Stimulated activated CD4-positive, alpha-beta T cell treated with anti-CD3 and anti-CD28 coated beads, Interleukin-15, amount 100 ng/mL, for 1 hour (primary cell): Measurements from ENCODE around the gene LPCAT1.

Source experiments
- DNase-seq, 2 donors: peaks; one replicate each; pipeline ENCODE4 v3.0.0-alpha.2; 2020; ENCODE audit warnings: low read depth in 1 of 2, low spot score in 1 of 2

The LPCAT1 gene

DNA sequence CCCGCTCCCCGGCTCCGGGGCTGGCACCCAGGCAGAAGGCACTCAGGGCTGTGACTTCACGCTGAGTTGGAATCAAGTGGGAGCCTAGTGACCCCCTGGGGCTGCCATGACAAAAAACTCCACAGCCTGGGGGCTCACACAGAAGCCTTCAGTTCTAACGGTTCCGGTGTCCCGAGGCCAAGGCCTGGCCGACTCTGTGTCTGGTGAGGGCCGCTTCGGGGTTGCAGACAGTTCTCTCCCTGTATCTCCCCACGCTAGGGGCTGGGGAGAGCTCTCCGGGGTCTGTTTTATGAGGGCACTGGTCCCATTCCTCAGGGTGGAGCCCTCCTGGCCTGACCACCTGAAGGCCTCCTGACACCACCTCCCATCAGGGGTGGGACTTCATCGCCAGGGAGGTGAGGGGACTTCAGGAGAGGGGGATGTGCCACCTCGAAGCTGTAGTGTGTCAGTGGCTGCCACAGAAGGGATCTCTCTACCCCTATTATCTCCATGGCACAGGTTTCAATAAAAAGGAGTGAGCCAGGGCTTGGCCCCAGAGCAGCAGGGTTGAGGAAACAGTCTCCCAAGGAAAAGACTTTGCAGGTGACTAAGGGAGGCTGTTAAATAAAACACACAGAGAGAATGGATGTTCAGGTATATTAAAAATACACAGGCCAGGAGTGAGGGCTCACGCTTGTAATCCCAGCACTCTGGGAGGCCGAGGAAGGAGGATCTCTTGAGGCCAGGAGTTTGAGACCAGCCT, 77.0 kb downstream of the LPCAT1 start:
- no peak for DNase-seq

DNA sequence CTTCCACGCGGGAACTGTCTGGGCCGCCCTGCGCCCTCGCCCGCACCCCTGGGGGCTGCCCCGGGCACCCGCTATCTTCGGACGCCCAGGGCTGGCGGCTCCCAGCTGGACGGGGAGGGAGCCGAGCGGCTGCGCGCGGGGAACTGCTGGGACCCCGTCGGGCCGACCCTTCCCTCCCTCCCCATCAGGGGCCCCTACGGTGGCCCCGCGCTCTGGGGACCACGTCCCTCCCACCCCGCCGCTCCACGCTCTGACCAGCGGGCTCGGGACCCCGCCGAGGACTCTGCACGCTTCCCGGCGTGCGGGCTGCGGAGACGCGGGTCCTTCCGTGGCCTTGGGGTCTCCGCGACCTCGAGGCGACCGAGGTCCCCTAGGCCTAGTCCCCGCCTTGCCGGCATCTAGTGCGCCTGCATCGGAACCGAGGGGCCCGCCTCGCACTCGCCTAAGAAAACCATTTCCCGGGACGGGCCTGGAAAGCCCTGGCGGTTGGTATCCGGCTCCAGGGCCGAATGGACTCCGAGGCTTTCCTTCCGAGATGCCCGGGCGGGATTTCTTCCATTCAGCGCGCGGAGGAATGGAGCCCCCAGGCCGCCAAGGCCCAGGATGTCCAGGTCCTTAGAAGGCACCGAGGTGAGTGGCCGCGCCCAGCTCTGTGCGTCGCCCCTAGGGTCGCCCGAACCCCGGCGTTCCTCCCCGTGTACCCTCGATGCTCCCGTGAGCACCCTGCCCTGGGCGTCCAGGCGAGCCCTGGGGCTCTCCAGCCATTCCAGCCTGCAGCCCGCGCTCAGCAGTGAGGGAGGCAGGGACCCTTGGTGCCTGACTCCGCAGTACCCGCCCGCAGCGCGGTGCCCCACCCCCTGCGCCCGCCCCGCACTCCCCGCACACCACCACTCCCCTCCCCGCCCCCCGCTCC, 77.8 kb downstream of the LPCAT1 start:
- DNase-seq, result no peak

DNA sequence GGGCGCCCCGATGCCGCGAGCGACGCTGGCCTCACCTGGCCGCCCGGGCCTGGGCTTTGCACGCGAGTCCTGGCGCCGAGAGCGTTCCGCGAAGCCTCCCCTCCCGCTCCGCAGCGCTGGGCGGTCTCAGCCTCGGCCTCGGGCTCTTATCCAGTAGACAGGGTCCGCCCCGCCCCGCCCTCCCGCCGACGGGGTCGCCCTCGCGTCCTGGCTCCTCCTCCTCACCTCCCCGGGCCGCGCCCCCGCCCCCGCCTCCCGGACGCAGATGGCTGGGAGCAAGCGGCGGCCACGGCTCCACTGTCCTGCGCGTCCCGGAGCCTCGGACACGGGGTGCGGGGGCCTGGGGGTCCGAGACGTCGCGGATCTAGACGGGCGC, 78.5 kb downstream of the LPCAT1 start, which contains the start of gene SLC6A3:
TSS of gene SLC6A3 (minus strand) at position 128 of the 376 bp plus-strand sequence. CDS start 2,243 bp downstream, outside the sequence.
- no peak for DNase-seq

DNA sequence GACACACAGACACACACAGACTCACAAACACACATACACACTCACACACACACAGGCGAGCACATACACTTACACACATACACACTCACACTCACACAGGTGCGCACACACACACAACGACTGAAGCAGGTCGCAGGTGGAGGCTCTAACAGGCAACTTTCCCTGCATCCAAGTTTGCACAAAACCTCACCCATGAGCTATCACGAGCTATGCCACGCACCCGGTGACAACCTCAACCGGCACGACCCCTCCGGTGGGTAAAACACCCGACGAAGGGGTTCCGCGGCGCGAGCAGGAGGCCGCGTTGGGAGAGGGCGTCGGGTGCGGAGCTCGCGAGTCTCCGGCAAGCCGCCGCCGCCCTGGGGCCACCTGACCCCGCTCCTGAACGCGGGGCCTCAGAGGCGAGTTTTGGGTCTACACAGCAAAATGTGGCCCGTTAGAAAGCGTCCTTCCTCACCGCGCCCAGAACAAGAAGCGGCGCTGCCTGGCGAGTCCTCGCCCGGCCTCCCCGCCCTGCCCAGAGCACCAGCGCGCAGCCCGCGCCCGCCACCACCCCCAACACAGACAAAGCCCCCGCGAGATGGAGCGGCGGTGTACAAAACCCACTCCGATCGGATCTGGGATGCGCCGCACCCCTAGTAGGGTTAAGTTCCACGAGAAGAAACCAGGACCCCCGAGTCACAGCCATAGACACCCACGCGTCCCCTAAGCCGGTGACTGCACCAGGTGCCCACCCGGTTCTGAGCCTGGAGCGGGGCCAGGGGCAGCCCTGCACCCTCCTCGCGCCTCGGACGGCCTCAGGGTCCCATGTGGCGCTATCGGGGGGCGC, 79.2 kb downstream of the LPCAT1 start:
- DNase-seq, result no peak

DNA sequence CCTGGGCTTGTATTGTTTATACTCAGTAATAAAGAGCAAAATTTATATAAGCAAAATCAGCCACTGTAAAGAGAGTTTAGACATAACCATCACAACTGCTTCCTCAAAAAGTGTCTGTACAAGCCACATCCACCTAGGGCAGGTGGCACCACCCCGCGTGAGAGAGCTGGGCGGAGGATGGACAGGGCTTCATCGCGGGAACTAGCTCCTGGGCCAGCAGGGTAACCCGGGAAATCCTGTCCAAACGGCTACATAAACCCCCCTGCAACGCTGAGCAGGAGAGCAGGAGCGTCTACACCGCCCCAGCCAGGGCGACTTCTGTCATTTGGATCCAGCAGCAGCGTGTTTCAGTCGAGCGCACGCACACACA, 79.8 kb downstream of the LPCAT1 start:
- no peak for DNase-seq

DNA sequence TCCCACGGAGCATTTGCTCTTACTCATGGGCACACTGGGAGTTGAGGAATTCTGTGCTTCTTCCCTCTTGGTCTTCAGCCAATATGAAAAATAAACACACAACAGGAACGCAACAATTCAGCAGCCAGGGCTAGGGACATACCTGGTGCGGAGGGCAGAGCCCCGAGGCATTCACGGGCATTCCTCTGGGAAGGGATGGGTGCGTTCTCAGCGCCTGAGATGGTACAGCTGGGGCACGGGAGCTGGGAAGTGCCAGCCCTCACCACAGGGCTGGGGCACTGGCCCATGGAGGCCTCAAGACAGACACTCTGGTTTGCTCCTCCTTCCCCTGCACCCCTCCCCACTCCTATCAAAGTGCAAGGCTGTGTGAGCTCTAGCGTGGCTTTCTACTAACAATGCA, 80.6 kb downstream of the LPCAT1 start:
- DNase-seq, result no peak

DNA sequence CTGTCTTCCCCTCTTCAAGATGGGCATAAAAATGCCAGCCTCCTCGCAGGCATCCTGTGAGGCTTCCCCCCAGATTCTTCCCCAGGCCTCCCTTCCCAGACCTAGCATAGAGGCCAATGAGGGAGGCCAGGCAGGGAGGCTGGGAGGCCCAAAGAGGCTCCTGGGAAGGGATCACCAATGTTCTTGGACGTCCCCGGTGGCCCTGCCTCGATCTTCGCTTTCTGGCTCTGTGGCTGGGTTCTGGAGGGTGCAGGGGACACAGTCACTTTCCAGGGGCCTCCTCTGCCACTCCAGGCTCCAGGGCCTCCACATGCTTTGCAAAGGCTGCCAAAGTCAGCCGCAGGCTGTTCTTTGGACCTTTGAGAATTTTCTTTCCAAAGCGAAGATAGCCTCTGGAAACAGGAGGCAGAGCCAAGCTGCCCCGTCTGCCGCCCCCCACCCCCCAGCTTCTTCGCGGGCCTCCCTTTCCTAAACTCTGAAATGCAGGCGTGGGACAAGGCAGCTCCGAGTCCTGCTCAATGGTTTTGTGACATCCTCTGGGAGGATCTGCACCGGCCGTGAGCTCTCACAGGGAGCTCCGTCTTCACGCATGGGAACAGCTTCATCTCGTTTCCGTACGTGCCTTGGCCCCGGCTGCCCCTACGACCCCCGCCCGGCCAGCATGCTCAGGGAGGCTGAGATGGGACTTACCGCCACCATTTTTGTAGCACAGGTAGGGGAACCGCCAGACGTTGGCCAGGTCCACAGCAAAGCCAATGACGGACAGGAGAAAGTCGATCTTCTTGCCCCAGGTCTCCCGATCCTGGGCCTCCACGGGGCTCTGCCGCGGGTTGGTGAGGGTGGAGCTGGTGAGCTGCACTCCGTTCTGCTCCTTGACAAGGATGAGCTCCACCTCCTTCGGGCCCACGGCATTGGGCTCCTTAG, 81.3 kb downstream of the LPCAT1 start:
- DNase-seq, result no peak

DNA sequence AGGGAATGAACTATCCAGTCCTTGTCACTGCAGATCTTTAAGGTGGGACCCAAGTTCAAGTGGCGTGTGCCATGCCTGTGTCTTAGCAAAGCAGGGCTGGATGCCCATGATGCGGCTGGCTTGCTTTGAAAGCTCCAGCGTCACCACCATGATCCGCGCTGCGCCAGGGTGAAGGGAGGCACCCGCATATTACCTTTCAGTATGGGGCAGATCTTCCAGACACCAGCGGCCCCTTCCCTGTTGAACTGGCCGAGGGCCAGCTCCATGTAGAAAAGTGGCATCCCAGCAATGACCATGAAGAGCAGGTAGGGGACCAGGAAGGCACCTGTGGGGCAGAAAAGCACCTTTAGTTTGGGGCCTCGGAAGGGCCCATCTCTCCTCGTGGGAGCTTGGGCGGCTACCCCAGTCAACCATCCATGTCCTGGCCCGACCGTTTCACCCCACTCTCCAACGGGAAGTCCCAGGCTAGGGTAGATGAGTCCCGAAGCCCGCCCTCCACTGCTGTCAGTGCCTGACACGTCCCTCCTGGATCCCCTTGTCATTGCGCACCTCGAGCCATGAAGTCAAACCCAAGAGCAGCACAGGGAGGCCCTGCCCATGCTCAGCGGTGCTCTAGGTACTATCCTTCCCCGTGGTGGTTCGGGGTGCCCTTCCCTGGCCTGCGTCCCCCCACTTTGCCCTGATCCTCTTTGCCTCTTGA, 82.4 kb downstream of the LPCAT1 start:
- no peak for DNase-seq

DNA sequence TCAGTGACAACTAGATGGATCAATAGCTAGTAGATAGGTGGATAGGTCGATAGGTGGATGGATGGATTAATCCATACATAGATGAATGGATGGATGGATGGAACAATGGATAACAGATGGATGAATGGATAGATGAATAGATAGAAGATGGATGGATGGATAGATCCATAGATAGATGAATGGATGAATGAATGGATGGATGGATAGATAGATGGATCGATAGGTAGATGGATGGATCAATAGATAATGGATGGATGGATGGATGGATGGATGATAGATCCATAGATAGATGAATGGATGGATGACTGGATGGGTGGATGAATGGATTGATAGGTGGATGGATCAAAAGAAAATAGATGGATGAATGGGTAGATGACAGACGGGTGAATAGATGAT, 83.7 kb downstream of the LPCAT1 start:
- no peak for DNase-seq

DNA sequence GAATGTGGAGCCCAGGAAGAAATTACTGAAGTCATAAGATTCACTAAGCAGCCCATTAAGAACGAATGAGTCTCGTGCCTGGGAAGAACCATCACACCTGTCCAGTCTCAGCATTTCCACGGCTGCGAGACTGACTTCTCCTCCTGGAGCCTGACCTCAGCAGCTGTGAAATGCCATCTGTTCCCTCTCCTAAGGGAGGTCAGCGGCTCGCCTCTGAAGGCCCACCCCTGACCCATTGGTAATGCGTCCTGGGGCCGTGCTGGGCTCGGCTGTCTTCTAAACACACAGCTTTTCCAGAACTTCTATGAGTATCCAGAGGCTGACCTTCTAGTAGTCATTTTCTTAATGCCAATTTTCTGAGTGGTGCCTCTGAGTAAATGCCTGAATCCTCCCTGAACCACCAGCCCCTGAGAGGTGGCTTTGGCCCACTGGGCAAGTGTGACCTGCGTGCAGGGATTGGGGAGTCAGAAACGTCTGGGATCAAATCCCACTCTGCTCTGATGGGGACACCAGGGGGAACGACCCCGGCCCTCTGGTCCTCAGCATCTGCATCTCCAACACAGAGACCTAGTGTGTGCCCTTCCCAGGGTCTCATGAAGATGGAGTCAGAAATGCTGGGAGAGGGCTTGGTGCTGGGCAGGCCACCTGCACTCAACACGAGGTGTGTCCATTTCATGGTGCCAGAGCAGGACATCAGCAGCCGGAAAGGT, 84.2 kb downstream of the LPCAT1 start:
- DNase-seq, result no peak

DNA sequence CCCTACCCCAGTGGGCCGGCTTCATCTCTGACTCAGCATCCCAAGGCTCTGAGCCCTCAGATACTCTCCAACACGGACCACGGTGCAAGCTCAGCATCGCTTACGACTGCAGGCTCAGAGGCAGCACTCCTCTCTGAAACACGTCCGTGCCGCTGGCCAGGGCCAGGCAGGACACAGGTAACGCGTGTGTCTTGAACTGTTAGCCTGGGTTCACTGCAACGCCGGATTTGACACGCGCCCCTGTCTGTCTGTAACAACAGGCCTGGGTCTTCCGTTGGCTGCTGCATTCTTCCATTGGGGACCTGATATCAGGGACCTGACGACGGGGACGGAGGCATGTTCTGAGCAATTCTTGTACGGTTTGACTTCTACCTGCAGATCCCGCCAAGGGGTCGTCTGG, 84.9 kb downstream of the LPCAT1 start:
- DNase-seq, result no peak

DNA sequence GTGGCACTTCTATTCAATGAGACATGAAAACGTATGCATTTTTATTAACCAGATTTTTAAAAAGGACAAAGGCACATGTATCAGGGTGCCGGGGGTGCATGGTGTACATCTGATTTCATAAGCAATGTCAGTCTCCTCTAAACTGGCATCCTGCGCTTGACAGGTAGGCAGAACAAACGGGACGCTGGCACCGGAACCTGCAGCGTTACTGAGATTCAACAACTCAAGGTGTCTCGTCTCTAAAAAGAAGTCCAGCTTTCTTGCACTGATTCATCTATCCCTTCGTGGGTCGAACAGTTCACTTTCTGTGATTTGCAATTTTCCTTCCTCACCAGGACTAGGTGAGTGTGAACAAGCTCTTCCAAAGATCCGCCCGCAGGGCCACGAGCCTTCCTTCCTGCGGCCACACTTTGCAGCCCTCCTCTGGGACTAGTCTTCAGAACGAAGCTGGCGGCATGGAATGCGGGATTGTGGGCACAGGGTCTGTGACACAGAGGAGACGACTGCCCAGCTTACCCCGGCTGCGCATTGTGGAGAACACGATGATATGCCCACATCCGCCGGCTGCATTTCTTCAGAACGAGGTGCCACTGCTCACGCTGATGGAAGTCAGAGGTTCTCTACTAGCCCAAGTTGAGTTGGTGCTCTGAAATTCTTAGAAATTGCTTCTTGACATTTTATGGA, 85.7 kb downstream of the LPCAT1 start:
- no peak for DNase-seq

DNA sequence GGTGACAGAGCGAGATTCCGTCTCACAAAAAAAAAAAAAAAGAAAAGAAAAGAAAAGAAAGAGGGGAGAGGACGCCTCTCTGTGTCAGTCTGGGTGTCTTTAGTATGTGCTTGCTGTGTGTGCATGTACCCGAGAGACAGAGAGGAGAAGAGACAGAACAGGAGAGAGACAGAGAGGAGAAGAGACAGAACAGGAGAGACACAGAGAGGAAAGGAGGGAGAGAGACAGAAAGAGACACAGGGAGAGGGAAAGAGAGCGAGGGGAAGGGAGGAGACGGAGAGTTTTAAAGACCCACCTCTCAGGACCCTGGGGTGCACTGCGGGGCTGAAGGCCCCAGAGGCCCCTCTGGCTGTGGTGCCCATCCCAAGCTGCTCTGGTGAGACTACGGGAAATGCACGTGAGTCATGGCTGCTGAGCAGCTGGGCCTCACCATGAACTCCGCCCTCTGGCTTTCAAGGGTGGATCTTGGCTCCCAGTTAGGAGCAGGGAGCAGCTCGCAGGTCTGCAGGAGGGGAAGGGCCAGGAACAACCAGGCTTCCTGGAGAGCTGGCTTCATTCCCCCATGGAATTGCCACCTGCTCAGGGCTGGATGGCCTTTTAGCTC, 86.4 kb downstream of the LPCAT1 start:
- DNase-seq, result no peak

DNA sequence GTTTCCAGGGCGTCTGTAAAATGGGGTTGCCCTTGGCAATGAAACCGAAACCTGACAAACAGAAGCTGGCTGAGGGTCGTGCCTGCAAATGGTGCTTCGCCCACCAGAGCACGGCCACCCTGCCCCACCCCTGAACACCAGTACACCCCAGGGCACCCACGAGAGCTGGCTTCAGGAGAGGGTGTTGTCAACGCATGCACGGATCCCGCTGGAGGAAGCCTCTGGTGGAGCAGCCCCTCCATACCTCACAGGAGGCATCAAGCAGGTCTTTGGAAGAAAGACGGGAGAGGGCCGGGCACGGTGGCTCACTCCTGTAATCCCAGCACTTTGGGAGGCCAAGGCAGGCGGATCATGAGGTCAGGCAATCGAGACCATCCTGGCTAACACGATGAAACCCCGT, 87.1 kb downstream of the LPCAT1 start:
- DNase-seq, result no peak

DNA sequence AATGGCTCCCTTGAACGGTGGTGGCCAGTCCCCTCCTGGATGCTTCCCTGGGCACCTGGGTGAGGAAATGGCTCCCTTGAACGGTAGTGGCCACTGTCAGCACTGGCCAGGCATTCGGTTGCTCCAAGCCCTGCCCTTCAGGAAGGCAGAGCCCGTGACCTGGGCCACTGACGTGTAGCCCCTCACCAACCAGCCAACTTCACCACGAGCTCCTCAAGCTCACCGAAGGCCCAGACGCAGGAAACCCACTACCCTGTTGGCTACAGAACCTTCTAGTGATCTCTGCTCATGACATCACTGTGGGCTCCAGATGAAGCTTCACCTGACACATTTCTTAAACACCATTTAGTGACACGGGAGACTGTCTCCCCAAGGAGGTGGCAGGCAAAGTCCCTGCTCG, 87.7 kb downstream of the LPCAT1 start:
- DNase-seq, result no peak

DNA sequence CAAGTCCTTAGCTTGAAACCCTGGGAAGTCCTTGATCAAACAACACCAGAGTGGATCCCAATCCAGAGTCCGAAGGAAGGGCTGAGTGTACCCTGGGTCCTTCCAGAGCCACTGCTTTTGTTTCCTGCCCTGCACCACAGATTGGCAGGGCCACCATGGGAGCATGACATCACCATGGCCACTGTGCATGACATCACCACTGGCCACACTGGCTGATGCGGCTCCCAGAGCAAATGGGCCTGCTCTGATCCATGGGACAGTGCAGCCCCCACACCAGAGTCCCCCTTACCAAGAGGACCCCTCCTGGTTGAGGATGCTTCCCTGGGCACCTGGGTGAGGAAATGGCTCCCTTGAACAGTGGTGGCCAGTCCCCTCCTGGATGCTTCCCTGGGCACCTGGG, 88.4 kb downstream of the LPCAT1 start:
- no peak for DNase-seq

DNA sequence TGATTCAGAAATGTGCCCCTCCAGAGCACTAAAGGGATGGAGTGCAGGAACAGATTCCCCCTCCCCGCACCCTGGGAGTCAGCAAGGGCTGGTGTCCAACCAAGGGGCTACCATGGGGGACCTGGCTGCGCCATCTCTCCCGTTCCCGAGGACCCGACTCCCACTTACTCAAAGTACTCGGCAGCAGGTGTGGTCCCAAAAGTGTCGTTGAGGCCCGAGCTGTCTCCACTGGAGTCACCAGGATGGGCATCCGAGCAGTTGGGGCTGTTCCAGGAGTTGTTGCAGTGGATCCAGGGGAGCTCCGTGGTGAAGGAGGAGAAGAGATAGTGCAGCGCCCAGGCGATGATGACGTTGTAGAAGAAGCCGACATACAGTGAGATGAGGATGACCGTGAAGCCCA, 91.5 kb downstream of the LPCAT1 start:
- no peak for DNase-seq

DNA sequence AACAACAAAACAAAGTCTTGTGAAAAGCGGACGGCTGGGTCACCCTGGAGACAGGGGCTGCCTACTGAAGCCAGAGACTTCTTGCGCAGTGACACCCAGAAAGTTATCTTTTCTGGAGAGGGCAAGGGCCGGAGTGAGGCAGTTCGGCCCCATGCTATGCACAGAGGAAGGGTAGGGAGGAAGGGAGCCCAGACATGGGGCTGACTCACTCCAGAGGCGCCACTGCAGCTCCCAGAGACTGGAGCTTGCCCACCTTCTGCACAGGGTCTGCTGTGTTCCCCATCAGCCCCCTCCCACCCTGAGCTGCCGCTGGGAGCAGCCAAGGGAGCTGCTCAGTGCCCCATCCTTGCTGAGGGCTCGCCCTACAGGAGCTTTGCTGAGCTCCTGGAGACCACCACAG, 91.9 kb downstream of the LPCAT1 start:
- no peak for DNase-seq
